Mammary epithelial cell (primary cell): ENCODE results near the gene CIB2.

Experiments
- CTCF ChIP-seq, 2 donors: IDR thresholded peaks in 1 of 2; conservative IDR thresholded peaks in 1 of 2; 2 replicates each; pipeline ENCODE4 v1.5.1; 2011 to 2012; ENCODE audit warnings: inconsistent platforms in 2 of 2, low read length in 2 of 2, mild to moderate bottlenecking in 2 of 2, control low read depth in 1 of 2, low read depth in 1 of 2; ENCODE audit not compliant: insufficient read depth in 1 of 2; ENCODE audit errors: extremely low read depth in 1 of 2
- EZH2 ChIP-seq: IDR thresholded peaks from 2 replicates; pipeline ENCODE4 v1.6.1; 2012; ENCODE audit warnings: low read length, inconsistent platforms, borderline replicate concordance

- TF ChIP-seq CTCF (conservative IDR thresholded peaks at IDR 0.05 in 1 of 2, IDR thresholded peaks at IDR 0.05 in 1 of 2; ENCODE audit: extremely low read depth in 1 of 2, insufficient read depth in 1 of 2, low read depth in 1 of 2, low read length in 2 of 2), result no peak
- no peak for TF ChIP-seq EZH2
These were observed 33.6 kb downstream of the CIB2 start for GRCh38 chr15:78097667-78098066.
